GM20431 (cell line): Measurements from ENCODE around the gene LMX1A.

Experiments used
- in situ Hi-C: fragments of 300-500 bp; cut with MseI, MboI; formaldehyde crosslinking; loops from one replicate; pipeline ENCODE4 v1.15.0; 2020; ENCODE audit warnings: low sequenced_read_pairs; ENCODE audit not compliant: unreplicated experiment

LMX1A gene

GRCh38 chr1:165234149-165234548 is 122.4 kb downstream of the LMX1A start:
- in situ Hi-C loops, result no loop called here

- in situ Hi-C loops, result no loop called here
These were observed 127.8 kb downstream of the LMX1A start for GRCh38 chr1:165228676-165229075.

- in situ Hi-C loops, result no loop called here
These were observed 128.3 kb downstream of the LMX1A start for GRCh38 chr1:165228111-165228655.

GRCh38 chr1:165226326-165226725 is 130.2 kb downstream of the LMX1A start:
- in situ Hi-C loops, result no loop called here

GRCh38 chr1:165225650-165226049 is 130.9 kb downstream of the LMX1A start:
- in situ Hi-C loops, result no loop called here

- in situ Hi-C loops, result no loop called here
These were observed 131.5 kb downstream of the LMX1A start for GRCh38 chr1:165225062-165225461.

GRCh38 chr1:165224504-165224903 is 132.0 kb downstream of the LMX1A start:
- in situ Hi-C loops, result no loop called here

GRCh38 chr1:165222580-165222979 is 133.9 kb downstream of the LMX1A start:
- in situ Hi-C loops, result no loop called here

GRCh38 chr1:165218731-165219130 is 137.8 kb downstream of the LMX1A start:
- in situ Hi-C loops, result no loop called here

GRCh38 chr1:165217958-165218357 is 138.6 kb downstream of the LMX1A start:
- in situ Hi-C loops, result no loop called here

- in situ Hi-C loops, result no loop called here
These were observed 140.3 kb downstream of the LMX1A start for GRCh38 chr1:165216254-165216653.

- in situ Hi-C loops, result no loop called here
These were observed 140.8 kb downstream of the LMX1A start for GRCh38 chr1:165215676-165216075.

- in situ Hi-C loops, result no loop called here
These were observed 144.3 kb downstream of the LMX1A start for GRCh38 chr1:165212229-165212628.

GRCh38 chr1:165207853-165208515 is 148.5 kb downstream of the LMX1A start:
- in situ Hi-C loops, result no loop called here

- in situ Hi-C loops, result no loop called here
These were observed 151.4 kb downstream of the LMX1A start for GRCh38 chr1:165205145-165205544.

- in situ Hi-C loops, result no loop called here
These were observed 152.0 kb downstream of the LMX1A start for GRCh38 chr1:165204548-165204947.

GRCh38 chr1:165191087-165191486 is 165.4 kb downstream of the LMX1A start:
- in situ Hi-C loops, result no loop called here

GRCh38 chr1:165189913-165190312 is 166.6 kb downstream of the LMX1A start:
- in situ Hi-C loops, result no loop called here

GRCh38 chr1:165189011-165189410 is 167.5 kb downstream of the LMX1A start:
- in situ Hi-C loops, result no loop called here

GRCh38 chr1:165187031-165188009 is 169.2 kb downstream of the LMX1A start:
- in situ Hi-C loops, result no loop called here
